Natural killer cell (primary cell): ENCODE results near the gene TMTC2. TPM values are rescaled to one million over a fixed set of nuclear protein-coding genes. Genes with fewer than 3 reads are reported as not detected.

Experiments
- ATAC-seq, 3 donors: fragments of 150-1000 bp in 2 of 3; fragments of 200-7000 bp in 1 of 3; cut with Tn5 transposase; 1 replicate in 1 of 3; 2 replicates in 2 of 3; pipeline ENCODE4 v1.10.0; 2021; ENCODE audit warnings: mild to moderate bottlenecking in 2 of 3, moderate library complexity in 2 of 3
- DNase-seq, 2 donors: peaks; one replicate each; pipeline versions ENCODE4 v3.0.0 to v3.0.0-alpha.2; 2013 to 2021; ENCODE audit warnings: mixed read lengths in 1 of 2
- H3K27ac ChIP-seq: one replicate; pipeline ENCODE4 v1.5.1; 2013; ENCODE audit warnings: mild to moderate bottlenecking, low read length
- H3K27me3 ChIP-seq: one replicate; pipeline ENCODE4 v1.6.1; 2013; ENCODE audit warnings: low read length; ENCODE audit not compliant: control insufficient read depth, insufficient read depth
- H3K36me3 ChIP-seq: one replicate; pipeline ENCODE4 v1.6.1; 2013; ENCODE audit warnings: low read length; ENCODE audit not compliant: control insufficient read depth, insufficient read depth
- H3K4me1 ChIP-seq: one replicate; pipeline ENCODE4 v1.6.1; 2013; ENCODE audit warnings: low read length; ENCODE audit not compliant: control insufficient read depth, insufficient read depth
- H3K4me3 ChIP-seq: one replicate; pipeline ENCODE4 v1.5.1; 2013; ENCODE audit warnings: low read length
- H3K9me3 ChIP-seq: one replicate; pipeline ENCODE4 v1.6.1; 2013; ENCODE audit warnings: low read length; ENCODE audit not compliant: control insufficient read depth, insufficient read depth
- H3K27ac Mint-ChIP-seq, 2 donors: one replicate each; pipeline ENCODE4 v1.8.0; 2022; ENCODE audit warnings: mild to moderate bottlenecking in 2 of 2, mixed read lengths in 2 of 2, moderate library complexity in 1 of 2
- H3K27me3 Mint-ChIP-seq, 2 donors: one replicate each; pipeline ENCODE4 v1.8.0; 2022; ENCODE audit warnings: low read depth in 2 of 2, mixed read lengths in 2 of 2
- H3K36me3 Mint-ChIP-seq: one replicate; pipeline ENCODE4 v1.8.0; 2022; ENCODE audit warnings: mixed read lengths
- H3K4me1 Mint-ChIP-seq, 2 donors: one replicate each; pipeline ENCODE4 v1.8.0; 2022; ENCODE audit warnings: mixed read lengths in 2 of 2
- H3K4me3 Mint-ChIP-seq: one replicate; pipeline ENCODE4 v1.8.0; 2022; ENCODE audit warnings: mild to moderate bottlenecking, moderate library complexity, mixed read lengths
- H3K9me3 Mint-ChIP-seq, 2 donors: one replicate each; pipeline ENCODE4 v1.8.0; 2022; ENCODE audit warnings: mixed read lengths in 2 of 2
- CTCF ChIP-seq: fragments of 200-600 bp; IDR thresholded peaks from one replicate; pipeline ENCODE4 v1.8.0; 2022; ENCODE audit warnings: antibody characterized with exemption
- WGBS: methylation state at CpG from one replicate; pipeline ENCODE4 v1.1.7; 2013; ENCODE audit warnings: missing lambda C conversion rate; ENCODE audit not compliant: insufficient coverage; 5-methylcytosine and 5-hydroxymethylcytosine counted together
- intact Hi-C: fragments of 100-400 bp; cut with micrococcal nuclease; formaldehyde crosslinking; loops from one replicate; pipeline ENCODE4 v1.14.2; 2022
- total RNA-seq, 4 donors: library from RNA; stranded (reverse); fragments of 120-200 nt in 1 of 4; gene quantifications; one replicate each; pipeline versions ENCODE4 v1.2.3 to v1.2.4, GENCODE V29; 2013 to 2022

TMTC2 gene
- total RNA-seq, 3 donors from 2014 or later (not counting 1 experiment from before 2014, with no cell fraction given), result 1.4 to 2.3 (median 1.6) TPM

- DNase-seq (no peak), ATAC-seq (no peak)
- H3K27ac ChIP-seq, result no peak overlapping the region
- H3K36me3 Mint-ChIP-seq, result no peaks in the 10 kb centered on the region
- no peak overlapping the region for H3K27ac Mint-ChIP-seq
- no peaks in the 10 kb centered on the region for H3K27me3 ChIP-seq
- peaks cover 8% of the 10 kb centered on the region in 2 donors for H3K27me3 Mint-ChIP-seq
- H3K4me3 Mint-ChIP-seq, result no peak overlapping the region
- intact Hi-C loops, result no loop called here
- TF ChIP-seq CTCF, result no peak
- peaks cover 0 to 3% of the 10 kb centered on the region in 2 donors for H3K4me1 Mint-ChIP-seq
- H3K4me3 ChIP-seq, result no peak overlapping the region
- H3K9me3 ChIP-seq, result no peaks in the 10 kb centered on the region
- no peaks in the 10 kb centered on the region for H3K36me3 ChIP-seq
- 65% methylated on average over 4 of the region's 4 CpGs for WGBS
- H3K9me3 Mint-ChIP-seq, result peaks cover 2 to 3% of the 10 kb centered on the region in 2 donors
- no peaks in the 10 kb centered on the region for H3K4me1 ChIP-seq
Measured at GRCh38 chr12:82672811-82673495, 13.8 kb upstream of the TMTC2 start.

- intact Hi-C loops, result no loop called here
- Mint-ChIP-seq H3K36me3 (no peaks in the 10 kb centered on the region), H3K4me1 (peaks cover 0 to 3% of the 10 kb centered on the region in 2 donors), H3K27ac (no peak overlapping the region), H3K4me3 (no peak overlapping the region), H3K27me3 (peaks cover 8 to 11% of the 10 kb centered on the region in 2 donors), H3K9me3 (peaks cover 2 to 3% of the 10 kb centered on the region in 2 donors)
- no peaks in the 10 kb centered on the region for H3K4me1 ChIP-seq
- ATAC-seq (no peak), DNase-seq (no peak)
- WGBS, result 100% methylated on average over 1 of the region's 1 CpG
- H3K27me3 ChIP-seq, result no peaks in the 10 kb centered on the region
- H3K36me3 ChIP-seq, result no peaks in the 10 kb centered on the region
- H3K27ac ChIP-seq, result no peak overlapping the region
- no peak overlapping the region for H3K4me3 ChIP-seq
- no peaks in the 10 kb centered on the region for H3K9me3 ChIP-seq
- no peak for TF ChIP-seq CTCF
Measured at GRCh38 chr12:82673698-82674097, 13.0 kb upstream of the TMTC2 start.

- peaks cover 0 to 3% of the 10 kb centered on the region in 2 donors for H3K4me1 Mint-ChIP-seq
- H3K27ac ChIP-seq, result no peak overlapping the region
- no peaks in the 10 kb centered on the region for H3K4me1 ChIP-seq
- no peak overlapping the region for H3K27ac Mint-ChIP-seq
- TF ChIP-seq CTCF, result no peak
- H3K4me3 Mint-ChIP-seq, result no peak overlapping the region
- H3K36me3 ChIP-seq, result no peaks in the 10 kb centered on the region
- H3K36me3 Mint-ChIP-seq, result no peaks in the 10 kb centered on the region
- H3K4me3 ChIP-seq, result no peak overlapping the region
- H3K9me3 Mint-ChIP-seq, result peaks cover 2 to 3% of the 10 kb centered on the region in 2 donors
- peaks cover 8 to 15% of the 10 kb centered on the region in 2 donors for H3K27me3 Mint-ChIP-seq
- DNase-seq (no peak), ATAC-seq (no peak)
- 84% methylated on average over 3 of the region's 3 CpGs for WGBS
- no peaks in the 10 kb centered on the region for H3K27me3 ChIP-seq
- intact Hi-C loops, result no loop called here
- no peaks in the 10 kb centered on the region for H3K9me3 ChIP-seq
Measured at GRCh38 chr12:82675246-82675645, 11.5 kb upstream of the TMTC2 start.

GRCh38 chr12:82682326-82682725 lies 4.4 kb upstream of the TMTC2 start:
- ATAC-seq, result no peak
- no peaks in the 10 kb centered on the region for H3K36me3 ChIP-seq
- Mint-ChIP-seq H3K9me3 (no peaks in the 10 kb centered on the region), H3K4me3 (no peak overlapping the region), H3K36me3 (no peaks in the 10 kb centered on the region), H3K27ac (no peak overlapping the region), H3K4me1 (peaks cover 10 to 22% of the 10 kb centered on the region in 2 donors), H3K27me3 (peaks cover 7 to 15% of the 10 kb centered on the region in 2 donors)
- H3K27me3 ChIP-seq, result no peaks in the 10 kb centered on the region
- intact Hi-C loops, result loop anchor here (10.0 kb wide), 1 partner anchor 328 kb away; the partner anchor contains the start of genes CCDC59 and METTL25
- H3K4me1 ChIP-seq, result peaks cover 7% of the 10 kb centered on the region
- 69% methylated on average over 1 of the region's 1 CpG for WGBS
- H3K27ac ChIP-seq, result no peak overlapping the region
- H3K4me3 ChIP-seq, result no peak overlapping the region
- no peak for DNase-seq
- TF ChIP-seq CTCF, result no peak
- H3K9me3 ChIP-seq, result no peaks in the 10 kb centered on the region
